Type B pancreatic cell (in vitro differentiated cells): ENCODE data around the gene NBPF12. TPM values are rescaled to one million over a fixed set of nuclear protein-coding genes. Genes with fewer than 3 reads are reported as not detected.
"Not testable (repeated sequence)": the region's sequence is repeated elsewhere in the genome, so short reads cannot be mapped to it uniquely, and the experiment has no call there.

Experiments used
- DNase-seq: peaks from one replicate; pipeline ENCODE4 v3.0.0; 2021; ENCODE audit warnings: mixed read lengths; ENCODE audit not compliant: unreplicated experiment; ENCODE audit errors: extremely low spot score
- H3K27ac Mint-ChIP-seq: 2 replicates; pipeline ENCODE4 v1.8.0; 2021; ENCODE audit warnings: mild to moderate bottlenecking, mixed read lengths
- H3K27me3 Mint-ChIP-seq: 2 replicates; pipeline ENCODE4 v1.8.0; 2021; ENCODE audit warnings: mixed read lengths
- H3K36me3 Mint-ChIP-seq: 2 replicates; pipeline ENCODE4 v1.8.0; 2021; ENCODE audit warnings: mixed read lengths
- H3K4me1 Mint-ChIP-seq: one replicate; pipeline ENCODE4 v1.8.0; 2021; ENCODE audit warnings: mixed read lengths; ENCODE audit not compliant: unreplicated experiment
- H3K4me3 Mint-ChIP-seq: 2 replicates; pipeline ENCODE4 v1.8.0; 2021; ENCODE audit warnings: mild to moderate bottlenecking, mixed read lengths
- H3K9me3 Mint-ChIP-seq: 2 replicates; pipeline ENCODE4 v1.8.0; 2021; ENCODE audit warnings: mixed read lengths
- CTCF ChIP-seq: fragments of 200-600 bp; sonication (generic); conservative IDR thresholded peaks from 2 replicates; pipeline ENCODE4 v1.5.0; 2021; ENCODE audit warnings: antibody characterized with exemption, mild to moderate bottlenecking
- total RNA-seq: library from RNA; stranded (reverse); gene quantifications from 2 replicates; pipeline ENCODE4 v1.2.1, GENCODE V29; 2021; ENCODE audit warnings: low replicate concordance

NBPF12 gene
- total RNA-seq, 1 donor from 2014 or later: 15.8 TPM

- H3K27ac Mint-ChIP-seq, DNase-seq, H3K9me3 Mint-ChIP-seq, H3K36me3 Mint-ChIP-seq, H3K4me1 Mint-ChIP-seq, H3K27me3 Mint-ChIP-seq: not testable (repeated sequence)
- peak overlapping the region; percentile 94 for H3K4me3 Mint-ChIP-seq
Measured at GRCh38 chr1:146940293-146940692, 2.2 kb downstream of the NBPF12 start.

GRCh38 chr1:146943342-146943886, 5.3 kb downstream of the NBPF12 start:
- H3K9me3 Mint-ChIP-seq: not testable (repeated sequence)

GRCh38 chr1:146948127-146948526, 10.0 kb downstream of the NBPF12 start:
- DNase-seq, H3K4me1 Mint-ChIP-seq, H3K27ac Mint-ChIP-seq, H3K27me3 Mint-ChIP-seq, H3K36me3 Mint-ChIP-seq, H3K9me3 Mint-ChIP-seq, H3K4me3 Mint-ChIP-seq: not testable (repeated sequence)

More at GRCh38 chr1:146943342-146943886, 5.3 kb downstream of the NBPF12 start:
- not testable (repeated sequence) for H3K4me3 Mint-ChIP-seq, H3K36me3 Mint-ChIP-seq, H3K27me3 Mint-ChIP-seq, H3K27ac Mint-ChIP-seq, H3K4me1 Mint-ChIP-seq, DNase-seq

GRCh38 chr1:146964340-146964739, 26.2 kb downstream of the NBPF12 start:
- not testable (repeated sequence) for H3K9me3 Mint-ChIP-seq, H3K4me1 Mint-ChIP-seq, H3K27ac Mint-ChIP-seq, H3K4me3 Mint-ChIP-seq, H3K36me3 Mint-ChIP-seq, H3K27me3 Mint-ChIP-seq, DNase-seq

GRCh38 chr1:146966351-146966750, 28.2 kb downstream of the NBPF12 start:
- TF ChIP-seq CTCF: peak; percentile 59
- not testable (repeated sequence) for H3K27ac Mint-ChIP-seq, H3K4me1 Mint-ChIP-seq, H3K27me3 Mint-ChIP-seq, H3K4me3 Mint-ChIP-seq, H3K36me3 Mint-ChIP-seq, H3K9me3 Mint-ChIP-seq, DNase-seq

- not testable (repeated sequence) for H3K4me1 Mint-ChIP-seq, H3K27ac Mint-ChIP-seq, H3K36me3 Mint-ChIP-seq, H3K9me3 Mint-ChIP-seq, H3K27me3 Mint-ChIP-seq, DNase-seq, H3K4me3 Mint-ChIP-seq
Measured at GRCh38 chr1:146970656-146971055, 32.5 kb downstream of the NBPF12 start.

GRCh38 chr1:146972681-146973080, 34.6 kb downstream of the NBPF12 start:
- H3K27ac Mint-ChIP-seq, DNase-seq, H3K4me3 Mint-ChIP-seq, H3K9me3 Mint-ChIP-seq, H3K4me1 Mint-ChIP-seq, H3K36me3 Mint-ChIP-seq, H3K27me3 Mint-ChIP-seq: not testable (repeated sequence)

- H3K4me1 Mint-ChIP-seq, H3K27me3 Mint-ChIP-seq, DNase-seq, H3K36me3 Mint-ChIP-seq, H3K27ac Mint-ChIP-seq, H3K4me3 Mint-ChIP-seq, H3K9me3 Mint-ChIP-seq: not testable (repeated sequence)
Measured at GRCh38 chr1:146985855-146986254, 47.7 kb downstream of the NBPF12 start.

GRCh38 chr1:146986450-146986849, 48.3 kb downstream of the NBPF12 start:
- not testable (repeated sequence) for H3K9me3 Mint-ChIP-seq, H3K36me3 Mint-ChIP-seq, DNase-seq, H3K27me3 Mint-ChIP-seq, H3K4me1 Mint-ChIP-seq, H3K4me3 Mint-ChIP-seq, H3K27ac Mint-ChIP-seq

GRCh38 chr1:146987502-146987901, 49.4 kb downstream of the NBPF12 start:
- not testable (repeated sequence) for H3K4me1 Mint-ChIP-seq, DNase-seq, H3K27me3 Mint-ChIP-seq, H3K27ac Mint-ChIP-seq, H3K36me3 Mint-ChIP-seq, H3K4me3 Mint-ChIP-seq, H3K9me3 Mint-ChIP-seq

GRCh38 chr1:146989455-146989854, 51.3 kb downstream of the NBPF12 start:
- H3K4me1 Mint-ChIP-seq, H3K36me3 Mint-ChIP-seq, H3K27ac Mint-ChIP-seq, H3K9me3 Mint-ChIP-seq, H3K4me3 Mint-ChIP-seq, DNase-seq, H3K27me3 Mint-ChIP-seq: not testable (repeated sequence)

- H3K27me3 Mint-ChIP-seq, H3K27ac Mint-ChIP-seq, H3K4me1 Mint-ChIP-seq, H3K36me3 Mint-ChIP-seq, H3K4me3 Mint-ChIP-seq, DNase-seq, H3K9me3 Mint-ChIP-seq: not testable (repeated sequence)
Measured at GRCh38 chr1:147008495-147008894, 70.4 kb downstream of the NBPF12 start.

GRCh38 chr1:147026975-147027374, 88.9 kb downstream of the NBPF12 start:
- peaks cover 42% of the 10 kb centered on the region for H3K27me3 Mint-ChIP-seq
- not testable (repeated sequence) for H3K9me3 Mint-ChIP-seq, H3K4me3 Mint-ChIP-seq, H3K27ac Mint-ChIP-seq, H3K36me3 Mint-ChIP-seq, DNase-seq, H3K4me1 Mint-ChIP-seq

GRCh38 chr1:147030066-147030653, 92.0 kb downstream of the NBPF12 start:
- not testable (repeated sequence) for DNase-seq, H3K9me3 Mint-ChIP-seq, H3K27ac Mint-ChIP-seq, H3K4me3 Mint-ChIP-seq, H3K4me1 Mint-ChIP-seq, H3K36me3 Mint-ChIP-seq
- H3K27me3 Mint-ChIP-seq: peaks cover 43% of the 10 kb centered on the region
